Measurements from ENCODE around the gene SLC22A13.
"Not testable (repeated sequence)": the region's sequence is repeated elsewhere in the genome, so short reads cannot be mapped to it uniquely, and the experiment has no call there.

SLC22A13 gene

GRCh38 chr3:38267662-38268061 is 2.0 kb downstream of the SLC22A13 start:
- DNase-seq: no peak

- no peak for DNase-seq
Observed at GRCh38 chr3:38268087-38268486, 2.5 kb downstream of the SLC22A13 start.

- no peak for DNase-seq
Observed at GRCh38 chr3:38268522-38268921, 2.9 kb downstream of the SLC22A13 start.

- no peak for DNase-seq
Observed at GRCh38 chr3:38270606-38271005, 5.0 kb downstream of the SLC22A13 start.

GRCh38 chr3:38271553-38271952 is 5.9 kb downstream of the SLC22A13 start:
- DNase-seq: no peak

GRCh38 chr3:38274864-38275649 is 9.4 kb downstream of the SLC22A13 start:
- DNase-seq: no peak

- no peak for DNase-seq
Observed at GRCh38 chr3:38275658-38276057, 10.0 kb downstream of the SLC22A13 start.

- DNase-seq: no peak
Observed at GRCh38 chr3:38276081-38276916, 10.7 kb downstream of the SLC22A13 start.

- DNase-seq: no peak
Observed at GRCh38 chr3:38276917-38277630, 11.5 kb downstream of the SLC22A13 start.

GRCh38 chr3:38278841-38279240 is 13.2 kb downstream of the SLC22A13 start:
- no peak for DNase-seq

GRCh38 chr3:38281895-38282686 is 16.5 kb downstream of the SLC22A13 start, which contains the start of gene SLC22A14:
SLC22A14 (plus strand) TSS chr3:38282294; CDS start chr3:38306027, 23,733 bp downstream.
- no peak for DNase-seq

- DNase-seq: no peak
Observed at GRCh38 chr3:38283810-38284755, 18.5 kb downstream of the SLC22A13 start.

- DNase-seq: no peak
Observed at GRCh38 chr3:38284756-38285150, 19.1 kb downstream of the SLC22A13 start.

- DNase-seq: not testable (repeated sequence)
Observed at GRCh38 chr3:38289286-38290217, 23.9 kb downstream of the SLC22A13 start.

GRCh38 chr3:38297053-38297452 is 31.4 kb downstream of the SLC22A13 start:
- DNase-seq: not testable (repeated sequence)

- DNase-seq: no peak
Observed at GRCh38 chr3:38297537-38297936, 31.9 kb downstream of the SLC22A13 start.

GRCh38 chr3:38297947-38298711 is 32.5 kb downstream of the SLC22A13 start:
- DNase-seq: no peak

GRCh38 chr3:38306941-38307340 is 41.3 kb downstream of the SLC22A13 start:
- DNase-seq: no peak

GRCh38 chr3:38307599-38307998 is 42.0 kb downstream of the SLC22A13 start:
- no peak for DNase-seq
